Breast epithelium (tissue), 3 donors: ENCODE measurements around the gene TECTA.

Source experiments
- POLR2AphosphoS5 ChIP-seq, 3 donors: sonication (generic); formaldehyde crosslinking; IDR thresholded peaks; one replicate each; pipeline ENCODE4 v1.6.1; 2017; ENCODE audit warnings: antibody characterized with exemption in 3 of 3
- TF ChIP-seq, protein P1 (sequence below), 3 donors: fragments of 450-650 bp; IDR thresholded peaks; one replicate each; pipeline ENCODE4 v1.5.1; 2016 to 2017; ENCODE audit warnings: antibody characterized with exemption in 3 of 3, mild to moderate bottlenecking in 3 of 3, moderate library complexity in 3 of 3

DNA sequence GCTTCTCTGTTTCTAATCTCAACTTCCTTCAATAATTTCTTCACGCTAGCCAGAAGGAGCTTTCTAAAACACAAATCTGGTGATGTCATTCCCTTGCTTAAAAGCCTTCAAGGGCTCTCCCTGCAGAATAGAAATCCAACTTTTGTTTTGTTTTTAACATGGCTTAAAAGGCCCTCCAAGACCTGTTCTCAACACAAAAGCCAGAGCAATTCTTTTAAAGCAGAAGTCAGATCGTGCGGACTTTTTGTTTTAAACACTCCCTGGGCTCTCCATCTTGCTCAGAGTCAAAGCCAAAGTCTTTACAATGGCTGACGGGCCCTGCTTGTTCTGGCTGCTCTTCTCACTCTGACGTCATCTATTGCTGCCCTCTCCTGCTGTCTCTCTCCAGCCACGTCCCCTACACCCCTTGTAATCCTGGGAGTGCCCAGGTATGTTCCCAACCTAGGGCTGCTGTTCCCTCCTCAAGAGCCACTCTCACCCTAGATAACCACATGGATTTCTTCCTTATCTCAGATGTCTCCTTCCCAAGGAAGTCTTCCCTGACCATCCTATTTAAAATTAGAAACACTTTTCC, 22.5 kb downstream of the TECTA start:
- TF ChIP-seq, protein P1, sequence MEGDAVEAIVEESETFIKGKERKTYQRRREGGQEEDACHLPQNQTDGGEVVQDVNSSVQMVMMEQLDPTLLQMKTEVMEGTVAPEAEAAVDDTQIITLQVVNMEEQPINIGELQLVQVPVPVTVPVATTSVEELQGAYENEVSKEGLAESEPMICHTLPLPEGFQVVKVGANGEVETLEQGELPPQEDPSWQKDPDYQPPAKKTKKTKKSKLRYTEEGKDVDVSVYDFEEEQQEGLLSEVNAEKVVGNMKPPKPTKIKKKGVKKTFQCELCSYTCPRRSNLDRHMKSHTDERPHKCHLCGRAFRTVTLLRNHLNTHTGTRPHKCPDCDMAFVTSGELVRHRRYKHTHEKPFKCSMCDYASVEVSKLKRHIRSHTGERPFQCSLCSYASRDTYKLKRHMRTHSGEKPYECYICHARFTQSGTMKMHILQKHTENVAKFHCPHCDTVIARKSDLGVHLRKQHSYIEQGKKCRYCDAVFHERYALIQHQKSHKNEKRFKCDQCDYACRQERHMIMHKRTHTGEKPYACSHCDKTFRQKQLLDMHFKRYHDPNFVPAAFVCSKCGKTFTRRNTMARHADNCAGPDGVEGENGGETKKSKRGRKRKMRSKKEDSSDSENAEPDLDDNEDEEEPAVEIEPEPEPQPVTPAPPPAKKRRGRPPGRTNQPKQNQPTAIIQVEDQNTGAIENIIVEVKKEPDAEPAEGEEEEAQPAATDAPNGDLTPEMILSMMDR (IDR thresholded peaks at IDR 0.05): no peak
- no peak for TF ChIP-seq POLR2AphosphoS5 (IDR thresholded peaks at IDR 0.05)
